GM12892 (cell line): ENCODE measurements around the gene PLEKHD1.

Experiments used
- POLR2A ChIP-seq: IDR thresholded peaks from 2 replicates; pipeline ENCODE4 v1.6.1; 2011; ENCODE audit warnings: low read depth, low read length, control low read depth
- POLR2AphosphoS5 ChIP-seq: IDR thresholded peaks from 2 replicates; pipeline ENCODE4 v1.6.1; 2011; ENCODE audit warnings: low read depth, low read length, control low read depth
- TAF1 ChIP-seq: IDR thresholded peaks from 2 replicates; pipeline ENCODE4 v1.6.1; 2011; ENCODE audit warnings: low read depth, mild to moderate bottlenecking, control low read depth, low read length, borderline replicate concordance

DNA sequence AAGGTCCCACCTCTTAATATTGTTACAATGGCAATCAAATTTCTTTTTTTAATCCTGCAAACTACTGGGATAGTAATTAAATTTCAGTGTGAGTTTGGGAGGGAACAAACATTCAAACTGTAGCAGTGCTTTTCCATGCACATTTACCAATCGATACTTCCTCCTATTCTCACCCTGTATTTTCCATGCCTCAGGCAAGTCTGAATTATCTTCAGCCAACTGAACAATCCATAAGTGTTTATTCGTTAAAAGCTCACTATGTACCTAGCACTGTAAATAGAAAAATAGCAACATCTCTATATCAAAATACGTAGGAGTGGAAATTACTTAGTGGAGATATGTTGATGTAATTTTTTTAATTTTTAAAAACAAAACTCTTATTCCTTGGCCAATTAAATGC lies 46.6 kb downstream of the PLEKHD1 start:
- no peak for TF ChIP-seq TAF1
- no peak for TF ChIP-seq POLR2AphosphoS5
- no peak for TF ChIP-seq POLR2A
